Peyer's patch (tissue), 4 donors: ENCODE results near the gene CHRM4. TPM values are rescaled to one million over a fixed set of nuclear protein-coding genes. Genes with fewer than 3 reads are reported as not detected.

Experiments used
- DNase-seq, 3 donors: peaks; one replicate each; pipeline ENCODE4 v3.0.0-alpha.2; 2017 to 2019
- H3K27ac ChIP-seq, 4 donors: fragments of 200-600 bp; sonication (generic); one replicate each; pipeline ENCODE4 v1.5.1; 2016 to 2019
- H3K27me3 ChIP-seq, 2 donors: fragments of 200-600 bp; sonication (generic); one replicate each; pipeline ENCODE4 v1.5.1; 2019
- H3K36me3 ChIP-seq, 3 donors: fragments of 200-600 bp; sonication (generic); one replicate each; pipeline ENCODE4 v1.5.1; 2016 to 2019
- H3K4me1 ChIP-seq, 4 donors: fragments of 200-600 bp; sonication (generic); one replicate each; pipeline ENCODE4 v1.5.1; 2016 to 2019
- H3K4me3 ChIP-seq, 4 donors: fragments of 200-600 bp; sonication (generic); 1 replicate in 3 of 4; 2 replicates in 1 of 4; pipeline ENCODE4 v1.5.1; 2016 to 2019; ENCODE audit warnings: mild to moderate bottlenecking in 1 of 4
- H3K9me3 ChIP-seq, 4 donors: fragments of 200-600 bp; sonication (generic); one replicate each; pipeline ENCODE4 v1.5.1; 2016 to 2019; ENCODE audit warnings: mild to moderate bottlenecking in 1 of 4
- POLR2A ChIP-seq, 2 donors: fragments of 450-650 bp; IDR thresholded peaks; one replicate each; pipeline ENCODE4 v1.5.1; 2017; ENCODE audit warnings: antibody characterized with exemption in 2 of 2, mild to moderate bottlenecking in 2 of 2, moderate library complexity in 2 of 2
- total RNA-seq, 4 donors: library from RNA; depleted of rRNA; stranded (reverse); fragments of >200 nt; gene quantifications; one replicate each; pipeline ENCODE4 v1.1.0, GENCODE V29; 2016
- TF ChIP-seq, protein P1 (sequence below), 6 experiments: fragments of 450-650 bp in 4 of 6; fragments of 200-600 bp in 2 of 6; sonication (generic) in 1 of 6; IDR thresholded peaks; one replicate each; pipeline ENCODE4 v1.5.1; 2017 to 2019; ENCODE audit warnings: antibody characterized with exemption in 6 of 6, mild to moderate bottlenecking in 3 of 6, moderate library complexity in 1 of 6

CHRM4 gene
- total RNA-seq, 4 donors from 2014 or later: 11.5 to 16.5 (median 13.0) TPM

DNA sequence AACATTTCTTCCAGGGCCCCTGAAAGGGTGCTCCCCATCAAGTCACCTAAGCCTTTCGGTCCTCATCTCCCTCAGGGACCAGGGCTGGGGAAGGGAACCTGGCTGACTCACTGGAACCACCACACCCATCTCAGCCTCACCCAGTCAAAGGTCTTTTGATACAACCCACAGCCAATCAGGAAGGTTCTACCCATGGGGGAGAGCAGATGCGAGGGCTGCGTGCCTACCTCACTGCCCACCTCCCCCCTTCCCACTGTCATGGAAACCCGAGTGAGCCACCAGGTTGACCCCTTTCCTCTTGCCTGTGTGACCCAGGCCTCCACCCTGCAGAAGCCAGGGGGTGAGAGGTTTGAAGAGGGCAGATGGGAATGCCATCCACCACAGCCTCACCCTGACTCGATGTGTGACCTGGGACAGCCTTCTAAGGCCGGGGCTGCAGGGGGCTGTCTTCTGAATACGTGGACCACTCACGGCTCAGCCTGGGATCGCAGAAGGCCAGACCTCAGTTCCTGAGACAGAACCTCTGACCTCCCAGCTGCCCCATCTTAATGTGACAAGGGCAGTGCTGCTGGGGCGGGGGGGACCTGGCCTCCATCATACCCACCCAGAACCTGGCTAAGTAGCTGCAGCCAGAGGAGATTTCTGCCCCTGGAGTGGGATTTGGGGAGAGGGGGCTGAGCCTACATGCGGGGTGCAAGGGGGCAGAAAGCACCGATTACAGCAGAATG, 7.4 kb downstream of the CHRM4 start:
- no peaks in the 10 kb centered on the region for H3K9me3 ChIP-seq
- peak overlapping the region in 2 of 4 donors; percentile 37 to 78 for H3K27ac ChIP-seq
- H3K4me1 ChIP-seq: peaks cover 0 to 56% (median 9%) of the 10 kb centered on the region in 4 donors
- H3K27me3 ChIP-seq: peaks cover 0 to 2% of the 10 kb centered on the region in 2 donors
- DNase-seq: peak in 2 of 3 donors; percentile 73 to 82
- no peaks in the 10 kb centered on the region for H3K36me3 ChIP-seq
- no peak overlapping the region for H3K4me3 ChIP-seq
- TF ChIP-seq POLR2A (IDR thresholded peaks at IDR 0.05): no peak
- TF ChIP-seq, protein P1, sequence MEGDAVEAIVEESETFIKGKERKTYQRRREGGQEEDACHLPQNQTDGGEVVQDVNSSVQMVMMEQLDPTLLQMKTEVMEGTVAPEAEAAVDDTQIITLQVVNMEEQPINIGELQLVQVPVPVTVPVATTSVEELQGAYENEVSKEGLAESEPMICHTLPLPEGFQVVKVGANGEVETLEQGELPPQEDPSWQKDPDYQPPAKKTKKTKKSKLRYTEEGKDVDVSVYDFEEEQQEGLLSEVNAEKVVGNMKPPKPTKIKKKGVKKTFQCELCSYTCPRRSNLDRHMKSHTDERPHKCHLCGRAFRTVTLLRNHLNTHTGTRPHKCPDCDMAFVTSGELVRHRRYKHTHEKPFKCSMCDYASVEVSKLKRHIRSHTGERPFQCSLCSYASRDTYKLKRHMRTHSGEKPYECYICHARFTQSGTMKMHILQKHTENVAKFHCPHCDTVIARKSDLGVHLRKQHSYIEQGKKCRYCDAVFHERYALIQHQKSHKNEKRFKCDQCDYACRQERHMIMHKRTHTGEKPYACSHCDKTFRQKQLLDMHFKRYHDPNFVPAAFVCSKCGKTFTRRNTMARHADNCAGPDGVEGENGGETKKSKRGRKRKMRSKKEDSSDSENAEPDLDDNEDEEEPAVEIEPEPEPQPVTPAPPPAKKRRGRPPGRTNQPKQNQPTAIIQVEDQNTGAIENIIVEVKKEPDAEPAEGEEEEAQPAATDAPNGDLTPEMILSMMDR (IDR thresholded peaks at IDR 0.05): no peak

DNA sequence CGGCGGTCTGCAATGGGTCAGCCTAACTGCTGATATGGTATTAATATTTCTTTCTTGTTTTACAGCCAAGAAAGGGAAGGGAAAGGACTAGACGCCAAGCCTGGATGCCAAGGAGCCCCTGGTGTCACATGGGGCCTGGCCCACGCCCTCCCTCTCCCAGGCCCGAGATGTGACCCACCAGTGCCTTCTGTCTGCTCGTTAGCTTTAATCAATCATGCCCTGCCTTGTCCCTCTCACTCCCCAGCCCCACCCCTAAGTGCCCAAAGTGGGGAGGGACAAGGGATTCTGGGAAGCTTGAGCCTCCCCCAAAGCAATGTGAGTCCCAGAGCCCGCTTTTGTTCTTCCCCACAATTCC, 8.2 kb downstream of the CHRM4 start:
- Histone ChIP-seq H3K9me3 (no peaks in the 10 kb centered on the region), H3K27me3 (no peaks in the 10 kb centered on the region), H3K36me3 (no peaks in the 10 kb centered on the region), H3K4me1 (peaks cover 0 to 50% (median 9%) of the 10 kb centered on the region in 4 donors), H3K4me3 (no peak overlapping the region), H3K27ac (peak overlapping the region in 2 of 4 donors; percentile 37 to 78)
- no peak for DNase-seq
- TF ChIP-seq POLR2A (IDR thresholded peaks at IDR 0.05): no peak
- TF ChIP-seq, protein P1 (IDR thresholded peaks at IDR 0.05): no peak

DNA sequence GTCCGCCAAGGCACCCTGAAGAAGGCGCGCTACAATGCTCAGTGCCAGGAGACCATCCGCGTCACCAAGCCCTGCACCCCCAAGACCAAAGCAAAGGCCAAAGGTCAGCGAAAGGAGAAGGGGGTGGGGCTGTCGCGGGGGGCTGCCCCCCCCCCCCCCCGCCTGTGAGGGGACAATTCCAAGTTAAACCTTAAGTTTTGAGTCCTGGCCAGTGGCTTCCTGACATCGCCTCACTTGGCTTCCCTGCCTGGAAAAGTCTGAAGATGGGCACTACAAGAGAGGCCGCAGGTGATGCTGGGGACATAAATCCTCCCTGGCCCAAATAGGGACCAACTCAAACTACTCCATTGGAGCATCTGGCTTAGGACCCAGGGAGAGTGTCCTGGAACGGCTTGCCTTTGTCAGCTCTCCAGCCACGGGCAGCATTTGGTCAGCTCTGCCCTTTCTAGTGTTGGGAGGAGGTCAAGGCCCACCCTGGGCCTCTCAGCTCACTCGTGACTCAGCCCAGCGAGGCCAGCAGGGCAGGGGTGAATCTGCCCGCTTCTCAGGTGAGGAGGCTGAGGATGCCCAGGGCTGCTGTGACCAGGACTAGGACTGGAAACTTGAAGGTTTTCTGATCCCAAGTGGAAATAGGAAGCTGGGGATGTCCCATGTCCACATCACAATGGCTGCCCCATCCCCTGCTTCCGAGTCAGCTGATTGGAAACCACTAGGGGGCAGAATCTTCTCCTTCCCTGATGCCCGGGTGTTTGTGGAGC, 8.8 kb downstream of the CHRM4 start:
- Histone ChIP-seq H3K36me3 (no peaks in the 10 kb centered on the region), H3K4me3 (peak overlapping the region; percentile 54 to 75 (median 56)), H3K27ac (peak overlapping the region in 2 of 4 donors; percentile 78 to 87), H3K4me1 (peaks cover 0 to 45% (median 9%) of the 10 kb centered on the region in 4 donors), H3K9me3 (no peaks in the 10 kb centered on the region), H3K27me3 (no peaks in the 10 kb centered on the region)
- TF ChIP-seq, protein P1 (IDR thresholded peaks at IDR 0.05): peak in 4 of 6 experiments; percentile 36 to 66 (median 56)
- TF ChIP-seq POLR2A (IDR thresholded peaks at IDR 0.05): no peak
- no peak for DNase-seq

DNA sequence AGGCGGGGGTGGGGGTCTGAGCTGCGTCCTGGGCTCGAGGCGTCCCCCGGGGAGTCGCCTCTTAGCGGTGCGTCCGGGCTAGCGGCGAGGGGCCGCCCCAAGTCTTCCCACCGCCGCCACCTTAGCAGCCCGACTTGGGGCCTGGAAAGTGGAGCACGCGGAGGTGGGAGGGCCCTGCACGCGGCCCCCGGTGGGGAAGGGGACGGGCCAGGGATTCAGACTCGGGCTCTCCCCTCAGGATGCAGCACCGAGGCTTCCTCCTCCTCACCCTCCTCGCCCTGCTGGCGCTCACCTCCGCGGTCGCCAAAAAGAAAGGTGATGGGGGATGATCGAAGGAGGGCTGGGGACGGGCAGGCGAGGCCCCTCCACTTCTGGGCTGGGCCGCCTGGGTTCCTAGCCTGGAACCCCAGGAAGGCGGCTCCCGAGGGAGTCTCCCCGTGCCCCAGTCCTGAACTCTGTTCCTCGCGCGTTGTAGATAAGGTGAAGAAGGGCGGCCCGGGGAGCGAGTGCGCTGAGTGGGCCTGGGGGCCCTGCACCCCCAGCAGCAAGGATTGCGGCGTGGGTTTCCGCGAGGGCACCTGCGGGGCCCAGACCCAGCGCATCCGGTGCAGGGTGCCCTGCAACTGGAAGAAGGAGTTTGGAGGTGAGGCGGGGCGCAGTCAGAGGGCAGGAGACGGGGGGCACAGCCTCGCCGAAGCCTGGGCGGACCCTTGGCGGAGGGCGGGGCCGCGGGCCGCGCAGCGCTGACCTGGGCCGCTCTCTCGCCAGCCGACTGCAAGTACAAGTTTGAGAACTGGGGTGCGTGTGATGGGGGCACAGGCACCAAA, 9.5 kb downstream of the CHRM4 start:
- peak overlapping the region; percentile 54 to 75 (median 56) for H3K4me3 ChIP-seq
- H3K27me3 ChIP-seq: no peaks in the 10 kb centered on the region
- H3K36me3 ChIP-seq: peaks cover 0 to 6% (median 0%) of the 10 kb centered on the region in 3 donors
- no peaks in the 10 kb centered on the region for H3K9me3 ChIP-seq
- H3K27ac ChIP-seq: peak overlapping the region; percentile 64 to 87 (median 74)
- no peak for TF ChIP-seq POLR2A (IDR thresholded peaks at IDR 0.05)
- TF ChIP-seq, protein P1 (IDR thresholded peaks at IDR 0.05): no peak
- H3K4me1 ChIP-seq: peaks cover 0 to 40% (median 9%) of the 10 kb centered on the region in 4 donors
- DNase-seq: peak in 1 of 3 donors; percentile 69
